DMS53 treated with DMSO at 0.1 percent for 48 hours (cell line): ENCODE data around the gene EBP.

Source experiments
- DNase-seq: peaks from one replicate; lab custom pipeline; 2025; ENCODE audit not compliant: unreplicated experiment; lab: John Stamatoyannopoulos, UW

EBP gene

DNA sequence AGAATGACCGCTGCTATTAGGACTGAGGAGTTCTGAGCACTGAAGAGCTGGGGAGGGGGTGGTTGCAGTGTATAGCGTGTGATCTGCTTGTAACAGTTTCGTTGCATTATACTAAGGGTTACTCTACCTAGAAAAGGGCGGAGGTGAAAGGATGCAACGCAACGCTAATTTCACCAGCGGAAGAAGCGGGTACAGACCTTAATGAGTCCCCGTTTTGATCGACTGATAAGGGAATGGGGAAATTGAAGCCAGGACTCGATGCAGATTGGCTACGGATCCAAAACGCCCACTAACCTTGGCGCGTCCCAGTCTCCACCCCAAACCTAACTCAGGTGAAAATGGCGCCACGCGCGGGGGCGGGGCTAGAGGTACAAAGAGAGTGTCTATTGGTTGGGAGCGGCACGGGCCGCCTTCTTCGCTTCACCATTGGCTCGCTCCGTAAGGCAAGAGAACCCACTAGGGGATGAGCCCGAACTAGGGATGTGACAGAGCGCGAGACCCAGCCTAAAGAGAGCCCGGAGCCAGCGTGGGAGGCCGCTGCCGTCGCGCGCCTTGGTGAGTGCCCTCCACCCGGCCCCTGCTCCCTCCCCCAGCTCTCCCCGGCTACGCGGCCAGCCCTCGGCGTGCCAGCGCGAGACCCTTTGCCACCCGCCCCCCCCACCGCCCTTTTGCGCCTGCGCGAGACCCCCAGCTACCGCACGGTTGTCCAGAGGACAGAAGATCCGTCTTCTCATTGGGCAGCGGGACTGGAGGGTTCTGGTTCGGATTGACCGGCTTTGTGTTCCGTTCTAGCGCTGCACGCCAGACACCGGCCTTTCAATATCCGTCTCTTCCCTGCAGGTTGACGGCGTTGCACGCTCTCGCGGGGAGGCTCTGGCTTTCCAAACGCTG, at the start of gene EBP:
TSS of gene EBP (plus strand) at position 456 of the 891 bp plus-strand sequence. CDS start 1,964 bp downstream, outside the sequence.
- peak; percentile 88 for DNase-seq

DNA sequence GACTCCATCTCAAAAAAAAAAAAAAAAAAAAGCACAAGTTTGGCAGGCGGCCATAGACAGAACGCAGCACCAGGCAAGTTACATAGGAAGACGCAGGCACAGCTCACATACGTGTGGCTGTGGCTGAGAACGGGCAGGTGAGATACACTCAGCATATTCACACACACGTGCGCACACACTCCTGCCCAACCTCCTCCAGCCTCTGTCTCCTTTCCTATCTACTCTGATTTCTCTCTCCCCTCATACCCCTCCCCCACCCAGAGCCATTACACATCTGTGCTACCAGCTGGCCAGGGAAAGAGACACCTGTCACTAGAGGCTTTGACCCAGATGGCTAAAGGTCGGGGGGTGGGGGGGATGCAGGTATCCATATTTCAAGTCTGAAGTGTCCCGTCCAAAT, 49.4 kb upstream of the EBP start:
- DNase-seq, result no peak

GRCh38 chrX:48472851-48473703, 48.5 kb upstream of the EBP start:
- no peak for DNase-seq

- DNase-seq, result no peak
These were observed 48.0 kb upstream of the EBP start for GRCh38 chrX:48473704-48473990.

DNA sequence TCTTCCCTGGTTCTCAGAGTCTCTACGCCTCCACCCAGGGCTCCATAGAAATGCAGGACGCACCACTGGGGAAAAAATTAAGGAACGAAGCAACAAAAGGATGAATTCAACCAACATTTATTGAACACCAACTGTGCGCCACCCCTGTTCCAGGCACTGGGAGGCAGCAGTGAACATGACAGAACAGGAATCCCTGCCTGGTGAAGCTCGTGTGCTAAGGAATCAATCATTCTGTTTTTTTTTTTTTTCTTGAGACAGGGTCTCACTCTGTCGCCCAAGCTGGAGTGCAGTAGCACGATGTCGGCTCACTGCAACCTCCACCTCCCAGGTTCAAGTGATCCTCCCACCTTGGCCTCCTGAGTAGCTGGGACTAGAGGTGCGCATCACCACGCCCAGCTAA, 47.5 kb upstream of the EBP start:
- DNase-seq, result no peak

GRCh38 chrX:48474581-48474980, 47.0 kb upstream of the EBP start:
- DNase-seq, result no peak

DNA sequence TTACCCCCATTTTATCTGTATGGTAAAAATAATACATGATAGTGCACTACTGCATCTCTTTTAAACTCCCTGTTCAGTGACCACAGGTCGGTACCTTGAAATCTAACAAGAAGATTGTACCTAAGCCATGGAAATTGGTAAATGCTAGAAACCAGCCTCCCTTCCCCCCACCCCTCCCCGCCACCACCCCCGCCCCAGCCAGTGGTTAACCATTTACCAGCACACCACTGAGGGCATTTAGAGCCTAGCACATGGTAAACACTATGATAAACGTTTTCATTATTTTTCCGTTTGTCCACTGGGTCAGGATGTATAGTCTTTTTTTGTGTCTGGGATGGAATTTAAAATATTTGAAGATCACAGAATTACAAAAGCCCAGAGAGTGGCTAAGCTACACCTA, 46.3 kb upstream of the EBP start:
- peak; percentile 38 for DNase-seq

GRCh38 chrX:48475774-48476577, 45.6 kb upstream of the EBP start, which contains the start of gene FTSJ1:
Gene FTSJ1 (plus strand): TSS chrX:48476199. CDS start chrX:48478048, 1,849 bp downstream.
- DNase-seq, result peak; percentile 74

- no peak for DNase-seq
These were observed 44.7 kb upstream of the EBP start for GRCh38 chrX:48476919-48477318.

DNA sequence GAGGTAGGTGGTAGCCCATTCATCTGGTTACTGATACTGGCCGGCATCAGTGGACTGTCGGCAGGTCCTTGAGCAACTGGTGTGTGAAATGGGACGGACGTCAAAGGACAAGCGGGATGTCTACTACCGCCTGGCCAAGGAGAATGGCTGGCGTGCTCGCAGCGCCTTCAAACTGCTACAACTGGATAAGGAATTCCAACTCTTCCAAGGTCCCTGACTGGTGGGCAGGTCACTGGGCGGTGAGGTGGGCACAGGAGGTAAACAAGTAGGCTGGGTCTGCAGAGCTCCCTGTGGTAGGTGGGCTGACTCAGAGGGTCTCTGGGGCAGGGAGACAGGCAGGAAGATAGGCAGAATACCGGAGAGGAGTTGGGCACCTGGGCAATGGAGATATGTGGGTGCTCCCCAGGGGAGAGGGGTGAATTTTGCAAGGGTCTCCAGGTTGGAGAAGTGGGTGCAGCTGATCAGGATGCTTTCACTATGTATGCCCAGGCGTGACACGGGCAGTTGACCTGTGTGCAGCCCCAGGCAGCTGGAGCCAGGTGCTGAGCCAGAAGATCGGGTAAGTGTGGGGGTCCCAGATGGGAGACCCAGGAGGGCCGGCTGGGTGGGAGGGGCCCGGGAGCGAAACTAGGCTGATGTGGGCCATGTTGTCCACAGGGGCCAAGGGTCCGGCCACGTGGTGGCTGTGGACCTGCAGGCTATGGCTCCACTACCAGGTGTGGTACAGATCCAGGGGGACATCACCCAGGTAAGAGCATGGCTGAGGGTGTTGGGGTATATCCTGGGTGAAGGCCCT, 43.5 kb upstream of the EBP start:
- DNase-seq, result no peak

GRCh38 chrX:48478806-48479205, 42.8 kb upstream of the EBP start:
- DNase-seq, result no peak

GRCh38 chrX:48480142-48480541, 41.5 kb upstream of the EBP start:
- DNase-seq, result no peak

- DNase-seq, result no peak
These were observed 41.0 kb upstream of the EBP start for GRCh38 chrX:48480583-48480982.

DNA sequence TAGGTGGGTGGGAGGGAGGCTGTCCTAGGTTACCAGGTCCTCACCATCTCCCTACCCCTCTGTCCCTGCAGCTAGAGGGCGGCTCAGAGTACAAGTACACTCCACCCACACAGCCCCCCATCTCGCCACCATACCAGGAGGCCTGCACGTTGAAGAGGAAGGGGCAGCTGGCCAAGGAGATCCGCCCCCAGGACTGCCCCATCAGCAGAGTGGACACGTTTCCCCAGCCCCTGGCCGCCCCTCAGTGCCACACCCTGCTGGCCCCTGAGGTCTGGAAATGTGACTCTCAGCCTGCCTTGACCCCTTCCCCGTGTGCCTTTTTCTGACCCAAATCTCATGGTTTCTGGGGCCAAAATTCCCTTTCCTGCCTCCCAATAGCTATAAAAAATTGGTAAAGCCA, 39.1 kb upstream of the EBP start:
- no peak for DNase-seq

DNA sequence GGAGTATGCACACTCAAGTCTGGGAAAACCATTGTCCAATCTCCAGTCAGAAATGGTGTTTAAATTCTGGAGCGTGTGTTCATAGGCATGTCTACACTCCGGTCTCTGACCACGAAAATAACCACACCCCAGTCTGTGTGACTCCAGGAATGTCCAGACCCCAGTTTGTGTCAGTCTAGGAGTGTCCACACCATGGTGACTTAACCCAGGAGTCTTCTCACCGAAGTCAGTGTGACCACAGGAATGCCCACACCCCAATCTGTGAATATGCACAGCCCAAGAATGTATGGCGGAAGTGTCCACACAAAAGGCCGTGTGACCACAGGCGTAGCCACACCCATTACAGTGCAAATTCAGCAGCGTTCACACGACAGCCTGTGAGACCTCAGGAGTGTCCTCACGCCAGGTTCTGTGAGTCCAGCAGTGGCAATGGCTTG, 34.2 kb upstream of the EBP start:
- no peak for DNase-seq

GRCh38 chrX:48488034-48488433, 33.6 kb upstream of the EBP start:
- DNase-seq, result no peak

DNA sequence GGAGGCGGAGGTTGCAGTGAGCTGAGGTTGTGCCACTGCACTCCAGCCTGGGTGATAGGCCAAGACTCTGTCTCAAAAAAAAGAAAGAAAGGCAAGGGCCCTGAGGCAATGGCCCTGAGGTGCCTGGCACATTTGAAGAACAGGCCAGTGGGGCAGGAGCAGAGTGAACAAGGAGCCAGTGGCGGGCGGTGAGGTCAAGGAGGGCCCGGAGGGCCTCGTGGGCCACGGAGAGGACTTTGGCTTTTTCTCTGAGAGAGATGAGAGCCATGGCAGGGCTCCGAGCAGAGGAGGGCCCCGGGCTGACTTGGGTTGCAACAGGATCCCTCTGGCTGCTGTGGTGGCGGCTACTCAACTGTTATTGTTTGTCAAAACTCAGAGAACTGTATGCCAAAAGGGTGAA, 32.3 kb upstream of the EBP start:
- no peak for DNase-seq

GRCh38 chrX:48489892-48490291, 31.7 kb upstream of the EBP start:
- DNase-seq, result no peak

DNA sequence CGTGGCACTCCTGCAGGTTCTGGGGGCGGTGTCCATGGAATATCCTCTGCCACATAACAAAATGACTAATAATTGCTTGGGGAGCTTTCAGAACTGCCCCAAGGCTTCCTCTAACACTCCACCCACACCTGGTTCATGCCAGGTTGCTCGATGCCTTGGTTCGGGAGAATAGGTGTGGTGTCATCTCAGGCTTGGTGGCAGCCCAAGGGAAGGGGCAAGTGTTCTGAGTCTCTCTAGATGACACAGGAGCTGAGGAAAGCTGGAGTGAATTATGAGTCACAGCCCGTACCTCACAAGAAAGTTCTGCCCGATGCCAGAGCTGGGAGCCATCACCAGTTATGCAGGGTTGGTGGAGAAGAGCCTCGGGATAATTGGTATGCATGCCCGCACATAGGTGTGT, 30.9 kb upstream of the EBP start:
- no peak for DNase-seq

GRCh38 chrX:48491809-48492208, 29.8 kb upstream of the EBP start:
- DNase-seq, result no peak
